IMR-90 (cell line): Measurements from ENCODE around the gene ASAP2. TPM values are rescaled to one million over a fixed set of nuclear protein-coding genes. Genes with fewer than 3 reads are reported as not detected.

Experiments used
- ATAC-seq: fragments of 200-7000 bp; cut with Tn5 transposase; 2 replicates; pipeline ENCODE4 v1.9.1; 2020; ENCODE audit warnings: low read depth, mild to moderate bottlenecking, moderate library complexity
- BruUV-seq: library from RNA; stranded (reverse); fragments of 400-500 nt; replicated peaks from 2 replicates; lab custom pipeline; 2021; lab: Mats Ljungman, UMichigan
- CTCF ChIA-PET: fragments of 300-600 bp; formaldehyde crosslinking; extraction: SDS; loops from one replicate; lab custom pipeline; 2021; ENCODE audit warnings: antibody characterized with exemption; lab: Yijun Ruan, JAX
- POLR2A ChIA-PET: fragments of 300-600 bp; sonication (Branson Sonifier 250); formaldehyde crosslinking; loops from one replicate; lab custom pipeline; 2022; ENCODE audit warnings: antibody characterized with exemption; ENCODE audit not compliant: unreplicated experiment; lab: Charles Lee
- DNase-seq: peaks from one replicate; pipeline ENCODE4 v3.0.0; 2013
- H2AFZ ChIP-seq: replicated peaks from 2 replicates; pipeline ENCODE3; 2013; ENCODE audit warnings: low read length, mild to moderate bottlenecking; ENCODE audit not compliant: poor library complexity
- H2AK5ac ChIP-seq: 2 replicates; pipeline ENCODE4 v1.6.1; 2013; ENCODE audit warnings: low read depth, low read length, inconsistent platforms
- H2AK9ac ChIP-seq: replicated peaks from 2 replicates; pipeline ENCODE3; 2013; ENCODE audit warnings: mild to moderate bottlenecking, low read depth, low read length, moderate library complexity; ENCODE audit not compliant: poor library complexity
- H2BK120ac ChIP-seq: 2 replicates; pipeline ENCODE4 v1.6.1; 2013; ENCODE audit warnings: low read depth, low read length, inconsistent platforms
- H2BK15ac ChIP-seq: 3 replicates; pipeline ENCODE4 v1.6.1; 2013; ENCODE audit warnings: low read depth, low read length, inconsistent platforms
- H2BK20ac ChIP-seq: 2 replicates; pipeline ENCODE4 v1.6.1; 2013; ENCODE audit warnings: low read depth, mild to moderate bottlenecking, inconsistent platforms, low read length, moderate library complexity
- H2BK5ac ChIP-seq: 2 replicates; pipeline ENCODE4 v1.6.1; 2013; ENCODE audit warnings: mild to moderate bottlenecking, low read depth, low read length, inconsistent platforms; ENCODE audit not compliant: poor library complexity, severe bottlenecking
- H3K14ac ChIP-seq: replicated peaks from 2 replicates; pipeline ENCODE4 v1.6.1; 2013; ENCODE audit warnings: low read depth, low read length, inconsistent platforms
- H3K18ac ChIP-seq: 2 replicates; pipeline ENCODE4 v1.6.1; 2013; ENCODE audit warnings: low read depth, low read length, control low read depth
- H3K23ac ChIP-seq: 2 replicates; pipeline ENCODE4 v1.6.1; 2013; ENCODE audit warnings: low read depth, low read length, inconsistent platforms
- H3K27ac ChIP-seq: 2 replicates; pipeline ENCODE4 v1.5.1; 2013; ENCODE audit warnings: mild to moderate bottlenecking, control low read depth, low read length; ENCODE audit not compliant: insufficient read depth
- H3K27me3 ChIP-seq: 2 replicates; pipeline ENCODE4 v1.6.1; 2013; ENCODE audit warnings: low read length; ENCODE audit not compliant: control insufficient read depth, insufficient read depth
- H3K36me3 ChIP-seq: 2 replicates; pipeline ENCODE4 v1.6.1; 2013; ENCODE audit warnings: low read length, mixed read lengths; ENCODE audit not compliant: control insufficient read depth, insufficient read depth
- H3K4ac ChIP-seq: 2 replicates; pipeline ENCODE4 v1.6.1; 2013; ENCODE audit warnings: low read depth, low read length, inconsistent platforms
- H3K4me1 ChIP-seq: 2 replicates; pipeline ENCODE4 v1.6.1; 2013; ENCODE audit warnings: low read length, mixed read lengths; ENCODE audit not compliant: control insufficient read depth, insufficient read depth
- H3K4me2 ChIP-seq: 2 replicates; pipeline ENCODE4 v1.6.1; 2013; ENCODE audit warnings: low read depth, mild to moderate bottlenecking, control low read depth, low read length, moderate library complexity
- H3K4me3 ChIP-seq: 2 replicates; pipeline ENCODE4 v1.5.1; 2013; ENCODE audit warnings: low read depth, mild to moderate bottlenecking, control low read depth, low read length, moderate library complexity; ENCODE audit not compliant: insufficient read depth
- H3K56ac ChIP-seq: 2 replicates; pipeline ENCODE4 v1.6.1; 2013; ENCODE audit warnings: low read length, inconsistent platforms; ENCODE audit not compliant: insufficient read depth; ENCODE audit errors: extremely low read depth
- H3K79me1 ChIP-seq, 2 experiments: 2 replicates each; pipeline ENCODE4 v1.6.1; 2013; ENCODE audit warnings: low read length in 2 of 2, inconsistent platforms in 1 of 2, low read depth in 1 of 2
- H3K9ac ChIP-seq: 2 replicates; pipeline ENCODE4 v1.6.1; 2013; ENCODE audit warnings: low read depth, low read length, control low read depth
- H3K9me1 ChIP-seq: 2 replicates; pipeline ENCODE4 v1.6.1; 2013; ENCODE audit warnings: low read length, inconsistent platforms; ENCODE audit not compliant: insufficient read depth
- H3K9me3 ChIP-seq: 2 replicates; pipeline ENCODE4 v1.6.1; 2013; ENCODE audit warnings: low read length; ENCODE audit not compliant: control insufficient read depth, insufficient read depth
- H4K20me1 ChIP-seq: 2 replicates; pipeline ENCODE4 v1.6.1; 2013; ENCODE audit warnings: low read length, inconsistent platforms; ENCODE audit not compliant: insufficient read depth
- H4K5ac ChIP-seq: 2 replicates; pipeline ENCODE4 v1.6.1; 2013; ENCODE audit warnings: mild to moderate bottlenecking, low read depth, low read length, control low read depth
- H4K8ac ChIP-seq, 2 experiments: 2 replicates each; pipeline ENCODE4 v1.6.1; 2013; ENCODE audit warnings: low read depth in 2 of 2, low read length in 2 of 2, control low read depth in 1 of 2, inconsistent platforms in 1 of 2
- H4K91ac ChIP-seq: 2 replicates; pipeline ENCODE4 v1.6.1; 2013; ENCODE audit warnings: low read depth, low read length, inconsistent platforms; ENCODE audit not compliant: insufficient read depth
- CEBPB ChIP-seq: IDR thresholded peaks from 2 replicates; pipeline ENCODE4 v1.6.1; 2012; ENCODE audit warnings: low read depth, low read length, improper control_type of control experiment
- CHD1 ChIP-seq: IDR thresholded peaks from 2 replicates; pipeline ENCODE4 v1.6.1; 2012; ENCODE audit warnings: low read depth, low read length, improper control_type of control experiment
- FOS ChIP-seq: fragments of 150-350 bp; IDR thresholded peaks from 2 replicates; pipeline ENCODE4 v1.6.1; 2016; ENCODE audit warnings: low read depth, low read length
- SMC3 ChIP-seq: fragments of 150-350 bp; IDR thresholded peaks from 2 replicates; pipeline ENCODE4 v1.6.1; 2016; ENCODE audit warnings: low read depth, mild to moderate bottlenecking, antibody characterized with exemption, low read length, moderate library complexity
- WGBS, 2 experiments: methylation state at CpG; one replicate each; pipeline versions ENCODE4 v1.1.5 to v1.1.7; 2013; ENCODE audit warnings: missing lambda C conversion rate in 2 of 2; ENCODE audit not compliant: insufficient read length in 1 of 2; ENCODE audit errors: extremely low coverage in 2 of 2; 5-methylcytosine and 5-hydroxymethylcytosine counted together
- dilution Hi-C: fragments of 300-500 bp; cut with HindIII; formaldehyde crosslinking; loops from one replicate; pipeline ENCODE4 v1.14.3; 2018; ENCODE audit warnings: low sequenced_read_pairs; ENCODE audit not compliant: unreplicated experiment
- in situ Hi-C: fragments of 300-500 bp; cut with MboI; formaldehyde crosslinking; loops from 3 replicates; pipeline ENCODE4 v1.14.3; 2019; ENCODE audit warnings: low sequenced_read_pairs, inconsistent platforms, mixed read lengths
- intact Hi-C: fragments of 100-400 bp; cut with micrococcal nuclease; formaldehyde crosslinking; loops from 2 replicates; pipeline ENCODE4 v1.10.0; 2022
- polyA plus RNA-seq, 3 experiments: library from polyadenylated mRNA; depleted of rRNA; stranded (reverse); fragments of >200 nt; gene quantifications; 2 replicates each; pipeline ENCODE4 v1.2.3, GENCODE V29; 2012; ENCODE audit warnings: low replicate concordance in 1 of 3
- total RNA-seq: library from RNA; depleted of rRNA; stranded (reverse); fragments of >200 nt; gene quantifications from 2 replicates; pipeline ENCODE4 v1.2.3, GENCODE V29; 2012
- TF ChIP-seq, protein P1 (sequence below): fragments of 150-350 bp; IDR thresholded peaks from 2 replicates; pipeline ENCODE4 v1.6.1; 2016; ENCODE audit warnings: low read depth, mild to moderate bottlenecking, low read length, moderate library complexity, borderline replicate concordance

ASAP2 gene
- total and polyA plus RNA-seq, 2 of the 4 experiments (the other 2 are of a cell fraction) = 19.7 to 28.1 TPM

DNA sequence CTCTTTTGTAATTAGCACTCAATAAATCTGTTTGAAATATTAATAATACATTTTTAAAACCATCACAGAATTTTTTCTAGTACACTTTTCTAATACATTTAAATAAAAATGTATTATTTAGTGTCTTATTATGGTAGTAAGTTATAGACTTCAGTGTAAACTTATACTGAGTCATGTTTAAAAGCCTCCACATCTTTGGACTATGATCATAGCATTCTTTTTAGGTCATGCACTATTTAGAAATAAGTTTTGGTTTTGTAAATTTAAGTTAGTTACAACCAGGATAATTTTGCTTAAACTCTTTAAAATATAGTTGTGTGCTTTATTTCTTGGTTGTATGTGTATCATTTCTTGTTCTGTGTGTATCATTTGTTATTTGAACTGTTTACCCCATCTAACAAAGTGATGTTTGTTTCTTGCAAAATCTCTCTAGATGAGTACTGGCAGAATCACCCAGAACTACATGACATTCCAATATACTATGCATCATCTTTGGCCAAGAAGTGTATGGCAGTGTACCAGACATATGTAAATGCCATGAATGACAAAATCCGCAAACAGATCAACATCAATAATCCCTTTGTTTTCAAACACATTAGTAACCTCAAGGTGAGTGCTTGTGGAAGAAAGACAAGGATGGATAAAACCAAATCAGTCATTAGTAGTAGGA, 233.6 kb downstream of the ASAP2 start:
- H2AK5ac ChIP-seq = no peak overlapping the region
- H3K14ac ChIP-seq = no peak overlapping the region
- no peaks in the 10 kb centered on the region for H3K9me3 ChIP-seq
- no peak overlapping the region for H3K9ac ChIP-seq
- no peak overlapping the region for H2AFZ ChIP-seq
- H2BK120ac ChIP-seq = peak overlapping the region; percentile 4; the same call in 1 of the 2 replicates
- no TSS peak for BruUV-seq
- peak overlapping the region; percentile 30; the same call in 1 of the 2 replicates for H2BK20ac ChIP-seq
- H3K4me2 ChIP-seq = peak overlapping the region; percentile 18; the same call in 1 of the 2 replicates
- no peaks in the 10 kb centered on the region for H3K27me3 ChIP-seq
- POLR2A ChIA-PET = no interaction called here
- H3K27ac ChIP-seq = peak overlapping the region; percentile 100; the same call in 1 of the 2 replicates
- H2BK15ac ChIP-seq = no peak overlapping the region
- peaks cover 7% of the 10 kb centered on the region; the same call in 1 of the 2 replicates for H3K9me1 ChIP-seq
- no peak overlapping the region for H3K4me3 ChIP-seq
- H3K56ac ChIP-seq = no peak overlapping the region
- peak overlapping the region; percentile 100 for H2BK5ac ChIP-seq
- H3K23ac ChIP-seq = no peak overlapping the region
- peaks cover 13% of the 10 kb centered on the region; the same call in 1 of the 2 replicates for H4K20me1 ChIP-seq
- H3K36me3 ChIP-seq = peaks cover 18% of the 10 kb centered on the region
- H4K5ac ChIP-seq = no peak overlapping the region
- ATAC-seq (peak; percentile 86), DNase-seq (peak; percentile 82)
- no CpG with 5 or more reads among the region's 1 CpG for WGBS, 2 experiments
- peak overlapping the region; percentile 100 for H3K18ac ChIP-seq
- in situ Hi-C loops (no loop called here), intact Hi-C loops (no loop called here), dilution Hi-C loops (no loop called here)
- H3K79me1 ChIP-seq = peaks cover 4 to 6% of the 10 kb centered on the region in 2 experiments; a peak in 3 of 4 replicates
- H4K91ac ChIP-seq = no peak overlapping the region
- H2AK9ac ChIP-seq = no peak overlapping the region
- peak overlapping the region; percentile 49; the same call in 1 of the 2 replicates for H3K4ac ChIP-seq
- H4K8ac ChIP-seq = peak overlapping the region; percentile 82 to 100; a peak in 3 of 4 replicates
- CTCF ChIA-PET = interaction anchor here (0.8 kb wide), 1 partner anchor 10 kb away, joined by 3 read pairs; no protein-coding TSS in a partner anchor
- no peak for TF ChIP-seq SMC3
- TF ChIP-seq CHD1 = no peak
- 0 out of 2 replicates have a peak, but pooled peaks have one; percentile 9 for TF ChIP-seq FOS
- TF ChIP-seq, protein P1, sequence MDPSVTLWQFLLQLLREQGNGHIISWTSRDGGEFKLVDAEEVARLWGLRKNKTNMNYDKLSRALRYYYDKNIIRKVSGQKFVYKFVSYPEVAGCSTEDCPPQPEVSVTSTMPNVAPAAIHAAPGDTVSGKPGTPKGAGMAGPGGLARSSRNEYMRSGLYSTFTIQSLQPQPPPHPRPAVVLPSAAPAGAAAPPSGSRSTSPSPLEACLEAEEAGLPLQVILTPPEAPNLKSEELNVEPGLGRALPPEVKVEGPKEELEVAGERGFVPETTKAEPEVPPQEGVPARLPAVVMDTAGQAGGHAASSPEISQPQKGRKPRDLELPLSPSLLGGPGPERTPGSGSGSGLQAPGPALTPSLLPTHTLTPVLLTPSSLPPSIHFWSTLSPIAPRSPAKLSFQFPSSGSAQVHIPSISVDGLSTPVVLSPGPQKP = no peak
- peak; percentile 87 for TF ChIP-seq CEBPB
- peaks cover 11% of the 10 kb centered on the region for H3K4me1 ChIP-seq
